Lung (tissue), 12 donors: Measurements from ENCODE around the gene YWHAG. TPM values are rescaled to one million over a fixed set of nuclear protein-coding genes. Genes with fewer than 3 reads are reported as not detected.
A peak's percentile ranks its signal among the peaks of the same experiment; 100 is the strongest.

ENCODE experiments used
- ATAC-seq: fragments of 200-7000 bp; cut with Tn5 transposase; one replicate; pipeline ENCODE4 v1.9.1; 2020; ENCODE audit warnings: moderate number of reproducible peaks; ENCODE audit not compliant: insufficient read depth, low FRiP score
- DNase-seq, 3 donors: peaks; one replicate each; pipeline ENCODE4 v3.0.0-alpha.2; 2013 to 2017
- H3K27ac ChIP-seq, 2 donors: one replicate each; pipeline ENCODE4 v1.5.1; 2013; ENCODE audit warnings: mild to moderate bottlenecking in 2 of 2, moderate library complexity in 2 of 2, control low read depth in 1 of 2, inconsistent platforms in 1 of 2, low read depth in 1 of 2, low read length in 1 of 2
- H3K27me3 ChIP-seq, 3 donors: one replicate each; pipeline ENCODE4 v1.5.1; 2013; ENCODE audit warnings: low read length in 2 of 3; ENCODE audit not compliant: control insufficient read depth in 3 of 3, insufficient read depth in 3 of 3
- H3K36me3 ChIP-seq, 4 donors: one replicate each; pipeline ENCODE4 v1.5.1; 2013; ENCODE audit warnings: low read length in 4 of 4, mild to moderate bottlenecking in 1 of 4, moderate library complexity in 1 of 4; ENCODE audit not compliant: control insufficient read depth in 4 of 4, insufficient read depth in 4 of 4
- H3K4me1 ChIP-seq, 5 donors: one replicate each; pipeline ENCODE4 v1.5.1; 2013; ENCODE audit warnings: low read length in 5 of 5, mild to moderate bottlenecking in 2 of 5, moderate library complexity in 1 of 5; ENCODE audit not compliant: control insufficient read depth in 5 of 5, insufficient read depth in 5 of 5
- H3K4me3 ChIP-seq: one replicate; pipeline ENCODE4 v1.5.1; 2013; ENCODE audit warnings: mild to moderate bottlenecking, control low read depth, moderate library complexity
- H3K9ac ChIP-seq, 2 donors: one replicate each; pipeline ENCODE4 v1.5.1; 2013; ENCODE audit warnings: low read length in 2 of 2, control low read depth in 1 of 2; ENCODE audit not compliant: insufficient read depth in 1 of 2
- H3K9me3 ChIP-seq, 4 donors: one replicate each; pipeline ENCODE4 v1.5.1; 2013; ENCODE audit warnings: low read length in 3 of 4, mild to moderate bottlenecking in 1 of 4, moderate library complexity in 1 of 4; ENCODE audit not compliant: control insufficient read depth in 4 of 4, insufficient read depth in 3 of 4
- WGBS, 2 donors: extraction: QIAGEN DNeasy Blood & Tissue Kit; methylation state at CpG; one replicate each; pipeline ENCODE4 v1.1.7; 2013; 5-methylcytosine and 5-hydroxymethylcytosine counted together
- polyA plus RNA-seq, 2 donors: library from polyadenylated mRNA; stranded (reverse); fragments of 200-250 nt; gene quantifications; one replicate each; pipeline ENCODE4 v1.2.1, GENCODE V29; 2013
- total RNA-seq, 2 donors: library from RNA; depleted of rRNA in 1 of 2; stranded (reverse); fragments of >200 nt in 1 of 2; gene quantifications; one replicate each; pipeline ENCODE4 v1.2.1, GENCODE V29; 2014 to 2021
- TF ChIP-seq, protein P1 (sequence below): IDR thresholded peaks from 2 replicates; pipeline ENCODE4 v1.5.1; 2012; ENCODE audit warnings: mild to moderate bottlenecking; ENCODE audit errors: control extremely low read depth, extremely low read depth
- donor health status: control.
- donor health status: control.
- donor health status: Bipolar disorder and iron deficiency.
- donor health status: healthy.
- donor health status: DM: yes; HTN: yes; CAD: no.

The YWHAG gene
- total and polyA plus RNA-seq, 4 donors = 34.3 to 123 (median 82.9) TPM

DNA sequence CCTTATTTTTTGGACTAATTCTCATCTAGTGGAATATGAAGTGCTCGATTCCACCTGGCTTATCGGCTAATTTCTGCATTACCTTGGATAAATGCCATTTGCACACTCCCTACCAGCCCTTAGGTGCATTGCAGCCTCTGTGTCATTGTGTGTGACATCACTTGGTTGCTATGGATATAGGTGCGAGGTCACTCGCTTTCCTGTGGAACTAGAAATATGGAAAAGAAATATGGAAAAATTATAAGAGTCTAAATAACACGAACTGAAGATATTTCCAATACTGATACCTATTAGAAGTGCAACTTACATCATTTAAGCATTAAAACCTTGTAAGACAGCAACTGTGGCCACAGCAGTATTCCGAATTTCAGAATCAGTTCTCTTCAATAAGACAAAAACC lies 2.0 kb downstream of the YWHAG start:
- Histone ChIP-seq H3K9me3 (no peaks in the 10 kb centered on the region), H3K9ac (peak overlapping the region in 1 of 2 donors; percentile 87), H3K36me3 (peaks cover 0 to 8% (median 5%) of the 10 kb centered on the region in 4 donors), H3K4me1 (peaks cover 4 to 25% (median 9%) of the 10 kb centered on the region in 5 donors), H3K4me3 (no peak overlapping the region), H3K27ac (no peak overlapping the region), H3K27me3 (no peaks in the 10 kb centered on the region)
- TF ChIP-seq, protein P1, sequence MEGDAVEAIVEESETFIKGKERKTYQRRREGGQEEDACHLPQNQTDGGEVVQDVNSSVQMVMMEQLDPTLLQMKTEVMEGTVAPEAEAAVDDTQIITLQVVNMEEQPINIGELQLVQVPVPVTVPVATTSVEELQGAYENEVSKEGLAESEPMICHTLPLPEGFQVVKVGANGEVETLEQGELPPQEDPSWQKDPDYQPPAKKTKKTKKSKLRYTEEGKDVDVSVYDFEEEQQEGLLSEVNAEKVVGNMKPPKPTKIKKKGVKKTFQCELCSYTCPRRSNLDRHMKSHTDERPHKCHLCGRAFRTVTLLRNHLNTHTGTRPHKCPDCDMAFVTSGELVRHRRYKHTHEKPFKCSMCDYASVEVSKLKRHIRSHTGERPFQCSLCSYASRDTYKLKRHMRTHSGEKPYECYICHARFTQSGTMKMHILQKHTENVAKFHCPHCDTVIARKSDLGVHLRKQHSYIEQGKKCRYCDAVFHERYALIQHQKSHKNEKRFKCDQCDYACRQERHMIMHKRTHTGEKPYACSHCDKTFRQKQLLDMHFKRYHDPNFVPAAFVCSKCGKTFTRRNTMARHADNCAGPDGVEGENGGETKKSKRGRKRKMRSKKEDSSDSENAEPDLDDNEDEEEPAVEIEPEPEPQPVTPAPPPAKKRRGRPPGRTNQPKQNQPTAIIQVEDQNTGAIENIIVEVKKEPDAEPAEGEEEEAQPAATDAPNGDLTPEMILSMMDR = no peak
- 58 to 68% methylated on average over 6 of the region's 6 CpGs for WGBS, 2 donors
- ATAC-seq (no peak), DNase-seq (peak; percentile 42 to 63 (median 53))

- Histone ChIP-seq H3K4me3 (no peak overlapping the region), H3K4me1 (peaks cover 4 to 25% (median 10%) of the 10 kb centered on the region in 5 donors), H3K36me3 (peaks cover 0 to 8% (median 5%) of the 10 kb centered on the region in 4 donors), H3K9me3 (no peaks in the 10 kb centered on the region), H3K9ac (no peak overlapping the region), H3K27ac (no peak overlapping the region), H3K27me3 (no peaks in the 10 kb centered on the region)
- TF ChIP-seq, protein P1 = no peak
- no peak for ATAC-seq
- no peak for DNase-seq
- 80 to 82% methylated on average over 4 of the region's 4 CpGs for WGBS, 2 donors
Observed at GRCh38 chr7:76356115-76356514, 2.7 kb downstream of the YWHAG start.

DNA sequence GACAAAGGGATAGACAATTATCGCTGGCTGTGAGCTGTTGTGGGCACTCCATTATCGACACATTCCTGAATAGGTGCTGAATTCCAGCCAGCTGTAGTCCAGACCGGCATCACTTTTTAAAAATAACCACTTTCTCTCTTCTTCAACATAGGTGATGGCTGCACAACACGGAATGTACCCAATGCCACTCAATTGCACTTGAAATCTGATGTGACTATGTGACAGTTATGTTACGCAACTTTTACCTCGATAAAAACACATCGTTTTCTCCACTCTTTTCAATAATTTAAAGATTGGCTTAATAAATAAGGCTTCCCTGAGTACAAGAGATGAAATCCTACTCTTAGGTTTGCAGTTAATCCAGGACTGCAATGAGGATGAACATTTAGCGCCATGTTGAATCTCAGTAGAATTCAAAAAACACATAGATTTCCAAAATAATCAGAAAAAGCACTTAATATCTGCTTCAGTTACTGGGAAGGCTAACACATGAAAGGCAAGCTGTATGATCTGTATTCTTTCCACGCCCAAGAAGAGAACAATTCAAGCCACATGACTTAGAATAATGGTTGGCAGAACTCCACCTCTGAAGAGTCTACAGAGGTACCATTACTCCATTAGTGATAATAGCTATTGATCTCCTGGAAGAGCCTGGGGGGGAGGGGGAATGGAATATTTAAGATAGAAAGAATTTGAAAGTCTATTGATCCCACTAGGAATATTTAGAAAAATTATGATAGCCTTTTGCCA lies 3.6 kb downstream of the YWHAG start:
- Histone ChIP-seq H3K9me3 (no peaks in the 10 kb centered on the region), H3K9ac (no peak overlapping the region), H3K27me3 (no peaks in the 10 kb centered on the region), H3K36me3 (peaks cover 0 to 8% (median 5%) of the 10 kb centered on the region in 4 donors), H3K27ac (peak overlapping the region in 1 of 2 donors; percentile 66), H3K4me1 (peaks cover 4 to 25% (median 10%) of the 10 kb centered on the region in 5 donors), H3K4me3 (no peak overlapping the region)
- TF ChIP-seq, protein P1 = no peak
- ATAC-seq (no peak), DNase-seq (no peak)
- WGBS, 2 donors = 76 to 82% methylated on average over 9 of the region's 9 CpGs
